ENCODE data around the gene CRIP2.

The CRIP2 gene

GRCh38 chr14:105500726-105501101 lies 26.1 kb downstream of the CRIP2 start:
- no peak for DNase-seq

DNA sequence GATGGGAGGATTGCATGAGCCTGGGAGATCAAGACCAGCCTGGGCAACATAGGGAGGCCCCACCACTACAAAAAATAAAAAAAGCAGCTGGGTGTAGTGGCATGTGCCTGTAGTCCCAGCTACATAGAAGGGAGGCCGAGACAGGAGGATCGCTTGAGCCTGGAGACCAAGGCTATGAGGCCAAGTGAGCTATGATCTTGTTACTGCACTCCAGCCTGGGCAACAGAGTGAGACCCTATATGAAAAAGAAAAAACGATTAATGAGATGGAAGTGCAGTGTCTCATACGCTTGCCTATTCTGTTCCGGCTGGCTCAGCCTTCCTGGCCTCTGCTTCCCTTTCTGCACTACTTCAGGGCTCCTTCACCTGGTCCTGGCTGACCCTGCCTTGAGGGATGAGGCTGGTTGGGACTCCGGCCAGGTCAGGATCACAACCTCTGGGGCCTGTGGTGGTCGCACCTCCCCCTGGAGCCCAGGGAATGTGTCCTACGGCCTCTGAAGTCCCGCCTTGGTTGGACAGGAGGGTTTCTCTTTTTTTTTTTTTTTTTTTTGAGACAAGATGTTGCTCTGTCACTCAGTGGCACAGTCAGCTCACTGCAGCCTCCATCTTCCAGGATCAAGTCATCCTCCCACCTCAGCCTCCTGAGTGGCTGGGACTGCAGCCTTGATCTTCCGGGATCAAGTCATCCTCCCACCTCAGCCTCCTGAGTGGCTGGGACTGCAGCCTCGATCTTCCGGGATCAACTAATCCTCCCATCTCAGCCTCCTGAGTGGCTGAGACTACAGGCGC lies 27.1 kb downstream of the CRIP2 start:
- DNase-seq, result no peak

DNA sequence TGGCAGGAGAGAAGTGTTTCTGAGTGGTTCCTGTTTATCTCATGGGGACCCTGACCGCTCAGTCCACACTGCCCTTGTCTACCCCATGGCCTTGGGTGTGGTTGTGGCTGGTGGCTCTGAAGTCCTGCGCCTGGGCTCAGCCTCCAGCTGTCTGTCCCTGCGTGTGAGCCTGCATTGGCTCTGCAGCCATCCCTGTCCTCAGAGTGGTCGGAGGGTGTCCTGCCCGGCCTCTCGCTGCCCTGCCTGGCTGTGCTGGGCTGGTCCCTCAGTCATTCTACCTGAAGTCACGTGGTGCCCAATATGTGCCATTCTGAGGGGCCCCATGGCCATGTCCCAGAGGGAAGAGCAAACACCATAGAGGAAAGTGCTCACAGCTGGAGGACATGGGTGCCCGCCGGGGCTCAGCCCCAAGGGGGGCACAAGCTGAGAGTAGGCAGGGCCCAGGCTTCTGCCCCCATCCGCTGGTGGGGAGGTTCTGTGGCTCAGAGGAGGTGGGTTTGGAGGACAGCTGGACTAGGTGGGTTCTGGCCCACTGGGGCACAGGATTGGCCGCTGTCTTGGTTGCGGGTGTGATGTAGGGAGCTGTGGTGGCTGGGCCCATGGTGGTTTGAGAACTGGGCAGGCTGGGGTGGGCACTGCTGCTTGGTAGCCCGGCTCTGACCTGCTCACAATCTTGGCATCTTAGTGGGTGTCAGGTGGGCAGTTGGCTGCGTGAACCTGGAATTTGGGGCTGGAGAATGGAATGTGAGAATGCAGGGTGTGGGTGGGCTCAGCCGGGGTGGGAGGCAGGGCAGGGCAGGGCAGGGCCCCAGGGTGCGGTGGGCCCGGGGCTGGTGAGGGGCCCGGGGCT lies 28.1 kb downstream of the CRIP2 start:
- no peak for DNase-seq

DNA sequence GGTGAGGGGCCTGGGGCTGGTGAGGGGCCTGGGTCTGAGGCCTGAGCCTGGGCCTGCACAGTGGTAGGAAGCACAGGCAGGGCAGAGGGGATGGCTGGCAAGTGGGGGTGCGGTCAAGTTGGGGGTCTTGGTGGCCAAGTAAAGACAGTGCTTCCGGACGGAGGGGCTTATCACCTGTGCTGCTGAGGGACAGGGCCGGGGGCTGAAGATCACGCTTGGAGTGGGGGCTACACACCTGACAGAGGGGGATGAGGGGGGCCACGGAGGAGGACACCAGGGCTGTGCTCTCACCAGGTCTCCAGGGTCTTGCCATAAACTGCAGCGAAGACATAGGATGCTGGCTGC lies 28.6 kb downstream of the CRIP2 start:
- DNase-seq, result no peak

GRCh38 chr14:105503935-105504692 lies 29.5 kb downstream of the CRIP2 start:
- DNase-seq, result no peak

DNA sequence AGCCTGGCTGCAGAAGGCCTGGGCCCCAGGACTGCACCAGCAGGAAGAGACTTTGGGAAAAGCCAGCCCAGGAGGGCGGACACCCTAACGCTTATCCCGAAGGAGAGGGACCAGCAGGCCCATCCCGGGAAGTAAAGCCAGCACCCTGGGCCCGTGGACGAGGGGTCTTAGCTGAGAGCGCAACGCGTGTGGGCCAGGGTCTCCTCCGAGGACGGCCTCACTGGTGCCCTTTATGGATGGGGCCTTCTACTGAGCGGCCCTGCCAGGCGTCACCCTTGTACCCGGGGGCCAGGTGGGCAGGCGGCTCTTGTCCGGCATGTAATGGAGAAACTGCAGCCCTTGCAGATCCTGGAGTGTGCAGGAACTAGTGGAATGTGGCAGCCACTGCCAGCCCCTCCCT lies 30.5 kb downstream of the CRIP2 start:
- no peak for DNase-seq

DNA sequence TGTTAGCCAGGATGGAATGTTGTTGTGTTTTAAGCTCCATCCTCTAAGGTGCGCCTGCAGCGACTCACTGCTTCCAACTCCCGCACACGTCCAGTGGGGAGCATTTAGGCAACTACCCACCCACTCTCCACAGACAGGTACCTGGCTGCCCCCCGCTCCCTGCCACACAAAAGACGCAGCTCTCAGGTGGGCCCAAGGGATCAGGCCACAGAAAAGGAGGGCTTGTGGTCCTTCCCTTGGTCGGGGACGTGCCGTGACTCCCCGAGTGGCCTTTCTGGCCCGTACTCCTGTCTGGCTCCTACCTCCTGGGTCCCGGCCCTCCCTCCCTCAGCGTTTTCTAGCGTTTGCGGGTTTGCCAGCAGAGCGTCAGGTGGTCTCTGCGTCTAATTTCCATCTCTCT lies 32.6 kb downstream of the CRIP2 start:
- DNase-seq, result no peak

- DNase-seq, result no peak
Observed at GRCh38 chr14:105508069-105508468, 33.4 kb downstream of the CRIP2 start.

- no peak for DNase-seq
Observed at GRCh38 chr14:105508601-105509000, 34.0 kb downstream of the CRIP2 start.

- DNase-seq, result no peak
Observed at GRCh38 chr14:105517096-105517495, 42.5 kb downstream of the CRIP2 start.

DNA sequence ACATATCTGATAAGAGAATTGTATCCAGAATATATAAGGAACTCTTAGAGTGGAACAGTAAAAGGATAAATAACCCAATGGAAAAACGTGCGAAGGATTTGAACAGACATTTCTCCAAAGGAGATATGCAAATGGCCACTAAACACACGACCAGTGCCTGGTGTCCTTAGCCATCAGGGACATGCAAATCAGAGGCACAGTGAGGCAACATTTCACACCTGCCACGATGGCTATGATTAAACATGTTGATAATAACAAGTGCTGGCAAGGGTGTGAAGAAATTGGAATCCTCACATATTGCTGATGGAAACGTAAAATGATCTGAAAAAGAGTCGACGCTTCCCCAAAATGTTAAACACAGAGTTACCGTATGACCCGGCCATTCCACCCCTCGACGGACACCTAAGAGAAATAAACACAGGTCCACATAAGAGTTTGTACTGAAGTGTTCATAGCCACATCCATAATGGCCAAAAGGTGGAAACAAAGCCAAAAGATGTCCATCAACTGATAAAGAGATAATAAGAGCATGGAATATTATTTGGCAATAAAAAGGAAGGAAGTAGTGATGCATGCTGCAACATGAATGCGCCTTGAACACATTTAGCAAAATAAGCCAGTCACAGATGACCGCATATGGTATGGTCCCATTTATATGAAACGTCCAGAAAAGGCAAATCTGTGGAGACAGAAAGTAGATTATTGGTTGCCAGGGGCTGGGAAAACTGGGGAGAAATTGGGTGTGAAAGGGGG lies 45.5 kb downstream of the CRIP2 start:
- DNase-seq, result no peak

GRCh38 chr14:105525326-105525725 lies 50.7 kb downstream of the CRIP2 start:
- DNase-seq, result no peak

DNA sequence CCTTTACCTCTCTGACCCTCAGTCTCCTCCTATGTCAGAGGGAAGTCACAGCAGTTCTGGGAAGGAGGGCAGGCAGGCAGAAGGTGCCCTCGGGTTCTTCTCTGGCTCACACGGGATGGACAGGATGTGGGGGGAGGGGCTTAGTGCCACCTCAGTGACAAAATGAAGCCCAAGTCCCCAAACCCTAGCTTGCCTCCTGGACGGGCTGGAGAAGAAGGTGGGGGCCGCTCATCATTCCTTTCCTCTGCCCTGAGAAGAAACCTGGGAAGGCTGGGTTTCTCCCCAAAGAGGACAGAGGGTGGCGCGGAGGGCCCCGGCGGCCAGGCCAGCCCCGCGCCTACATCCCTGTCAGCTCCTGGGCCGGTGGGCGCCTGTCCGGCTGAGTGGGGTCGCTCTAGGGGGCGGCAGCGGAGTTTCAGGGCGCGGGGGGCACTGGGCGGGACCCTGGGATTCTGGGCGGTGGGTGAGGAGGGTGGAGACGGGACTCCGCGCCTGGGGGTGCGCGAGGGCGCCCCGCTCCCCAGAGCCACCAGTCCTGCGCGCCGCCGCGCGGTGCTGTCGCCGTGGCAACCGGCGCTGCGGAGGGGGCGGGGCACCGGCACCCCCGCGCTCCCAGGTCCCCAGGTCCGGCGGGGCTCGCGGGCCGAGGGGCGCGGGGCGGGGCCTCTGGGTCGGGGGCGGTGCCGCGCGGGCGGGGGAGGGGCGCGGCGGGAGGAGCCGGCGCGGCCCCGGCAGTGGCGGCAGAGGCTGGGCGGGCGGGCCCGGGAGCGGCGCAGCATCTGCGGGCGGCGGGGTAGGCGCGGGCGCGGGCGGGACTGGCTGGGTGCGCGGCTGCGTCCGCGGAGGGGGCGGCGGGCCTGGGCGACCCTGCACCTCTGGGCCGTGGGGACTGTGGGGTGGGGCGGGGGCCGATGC lies 51.5 kb downstream of the CRIP2 start, which contains the start of gene TMEM121:
Gene TMEM121 (plus strand): TSS at position 723 of the 915 bp plus-strand sequence. CDS start 2,252 bp downstream, outside the sequence.
- no peak for DNase-seq

DNA sequence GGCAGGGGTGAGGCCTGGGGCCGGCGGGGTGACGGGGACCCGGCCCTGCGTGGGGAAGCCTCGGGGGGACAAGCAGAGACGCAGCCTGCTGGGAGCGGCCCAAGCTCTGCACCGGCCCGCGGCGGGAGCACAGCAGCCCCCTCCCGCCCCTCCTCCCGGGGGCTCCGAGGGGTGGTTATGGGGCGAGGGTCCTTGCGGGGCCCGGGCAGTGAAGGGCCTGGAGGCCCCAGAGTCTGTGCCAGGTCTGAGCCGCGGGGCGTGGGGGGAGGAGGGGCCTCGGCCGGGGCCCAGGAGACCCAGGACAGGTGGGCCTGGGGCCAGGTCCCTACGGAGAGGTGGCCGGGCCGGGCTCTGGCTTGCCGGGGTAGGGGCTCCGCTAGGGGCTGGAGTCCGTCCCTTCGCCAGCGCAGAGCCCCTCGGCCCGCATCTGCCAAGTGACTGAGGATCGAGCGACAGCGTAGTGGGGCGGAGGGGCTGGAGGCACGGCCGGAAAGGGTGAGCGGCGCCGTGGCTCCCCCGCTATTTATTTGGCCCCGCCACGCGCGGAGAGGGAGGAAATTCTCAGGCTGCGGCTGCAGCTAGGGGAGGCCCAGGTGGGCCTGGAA lies 52.3 kb downstream of the CRIP2 start:
- DNase-seq, result no peak

DNA sequence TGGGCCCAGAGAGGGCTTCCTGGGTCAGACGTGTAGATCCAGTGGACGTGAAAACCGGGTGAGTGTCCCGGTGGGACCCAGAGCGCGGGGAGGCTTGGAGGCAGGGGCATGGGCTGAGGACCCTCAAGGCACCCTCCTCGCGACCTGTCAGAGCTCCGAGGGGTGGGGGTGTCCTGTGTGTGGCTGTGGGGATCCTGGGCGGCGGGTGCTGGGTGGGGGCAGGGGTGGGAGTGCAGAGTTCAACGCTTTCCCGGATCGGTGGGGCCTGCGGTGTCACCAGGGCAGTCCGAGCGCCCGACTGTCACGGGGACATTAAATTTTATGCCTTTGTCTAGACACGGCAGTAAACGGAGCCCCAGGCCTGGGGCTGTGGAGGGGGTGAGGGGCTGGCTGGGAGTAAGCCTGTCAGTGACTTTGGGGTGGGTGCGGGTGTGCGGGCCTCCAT lies 52.8 kb downstream of the CRIP2 start:
- no peak for DNase-seq

DNA sequence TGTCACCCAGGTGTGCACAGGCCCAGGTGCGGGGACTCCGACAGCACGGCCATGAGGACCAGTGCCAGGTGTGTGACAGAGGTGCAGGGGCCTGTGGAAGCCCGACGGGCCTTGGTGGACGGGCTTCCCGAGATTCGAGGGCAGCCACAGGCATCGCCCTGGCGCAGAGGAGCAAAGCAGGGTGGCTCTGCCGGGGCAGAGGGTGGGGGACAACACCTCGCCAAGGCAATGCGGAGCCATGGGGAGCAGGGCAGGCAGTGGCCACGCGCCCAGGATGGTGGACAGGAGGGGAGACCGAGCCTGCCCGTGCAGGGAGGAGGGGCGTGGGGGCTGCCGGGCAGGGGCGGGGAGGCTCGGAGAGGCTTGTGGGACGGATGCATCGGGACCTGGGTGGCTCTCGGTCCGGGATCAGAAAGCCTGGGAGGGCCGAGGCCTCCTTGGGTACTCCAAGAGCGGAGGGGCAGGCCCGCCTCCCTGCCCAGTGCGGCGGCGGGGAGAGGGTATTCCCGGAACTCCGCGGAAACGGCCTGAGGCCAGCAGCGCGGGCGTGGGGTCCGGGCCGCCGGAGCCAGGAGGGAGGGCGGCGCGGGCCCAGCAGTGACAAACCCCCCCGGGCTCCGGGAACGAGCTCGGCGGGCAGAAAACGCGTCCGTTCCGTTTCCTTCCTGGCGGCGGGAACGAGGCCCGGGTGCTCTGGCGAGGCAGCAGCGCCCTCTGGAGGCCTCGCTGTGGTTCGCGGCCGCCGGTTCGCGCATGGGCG lies 53.4 kb downstream of the CRIP2 start:
- peak; percentile 16 for DNase-seq

- no peak for DNase-seq
Observed at GRCh38 chr14:105528586-105529318, 54.1 kb downstream of the CRIP2 start.

- DNase-seq, result no peak
Observed at GRCh38 chr14:105529319-105529568, 54.6 kb downstream of the CRIP2 start.

Data from GF-D8 (cell line).